Urinary bladder (tissue), 4 donors: ENCODE measurements around the gene CCDC141. TPM values are rescaled to one million over a fixed set of nuclear protein-coding genes. Genes with fewer than 3 reads are reported as not detected.

Experiments
- DNase-seq: peaks from one replicate; pipeline ENCODE4 v3.0.0-alpha.2; 2015; ENCODE audit errors: extremely low spot score
- H3K27ac ChIP-seq: one replicate; pipeline ENCODE4 v1.5.1; 2013; ENCODE audit warnings: low read depth, mild to moderate bottlenecking, moderate library complexity
- H3K36me3 ChIP-seq: one replicate; pipeline ENCODE4 v1.6.1; 2013; ENCODE audit warnings: mild to moderate bottlenecking, moderate library complexity; ENCODE audit not compliant: insufficient read depth
- H3K4me1 ChIP-seq: one replicate; pipeline ENCODE4 v1.6.1; 2013; ENCODE audit warnings: mild to moderate bottlenecking, moderate library complexity; ENCODE audit not compliant: insufficient read depth
- H3K4me3 ChIP-seq: one replicate; pipeline ENCODE4 v1.5.1; 2013; ENCODE audit warnings: low read depth, low read length
- WGBS: extraction: QIAGEN DNeasy Blood & Tissue Kit; methylation state at CpG from one replicate; pipeline ENCODE4 v1.1.7; 2013; 5-methylcytosine and 5-hydroxymethylcytosine counted together
- polyA plus RNA-seq: library from polyadenylated mRNA; stranded (reverse); fragments of 200-250 nt; gene quantifications from one replicate; pipeline ENCODE4 v1.2.3, GENCODE V29; 2013
- total RNA-seq: library from RNA; depleted of rRNA; stranded (reverse); fragments of >200 nt; gene quantifications from one replicate; pipeline ENCODE4 v1.2.3, GENCODE V29; 2014
- donor health status: healthy with polysubstance abuse.
- donor health status: healthy.

Gene CCDC141
- total and polyA plus RNA-seq, 2 donors, result 0.20 to 18.0 TPM

GRCh38 chr2:178934571-178934970 is 115.4 kb downstream of the CCDC141 start:
- Histone ChIP-seq H3K36me3 (no peaks in the 10 kb centered on the region), H3K27ac (no peak overlapping the region), H3K4me1 (no peaks in the 10 kb centered on the region), H3K4me3 (no peak overlapping the region)
- DNase-seq, result no peak

- Histone ChIP-seq H3K4me1 (no peaks in the 10 kb centered on the region), H3K36me3 (no peaks in the 10 kb centered on the region), H3K4me3 (no peak overlapping the region), H3K27ac (no peak overlapping the region)
- 80% methylated on average over 3 of the region's 3 CpGs for WGBS
- DNase-seq, result no peak
These were observed 116.4 kb downstream of the CCDC141 start for GRCh38 chr2:178933493-178933892.

- Histone ChIP-seq H3K27ac (no peak overlapping the region), H3K36me3 (no peaks in the 10 kb centered on the region), H3K4me1 (no peaks in the 10 kb centered on the region), H3K4me3 (no peak overlapping the region)
- no peak for DNase-seq
- 77% methylated on average over 4 of the region's 4 CpGs for WGBS
These were observed 121.9 kb downstream of the CCDC141 start for GRCh38 chr2:178928077-178928476.

- Histone ChIP-seq H3K4me3 (no peak overlapping the region), H3K36me3 (no peaks in the 10 kb centered on the region), H3K4me1 (no peaks in the 10 kb centered on the region), H3K27ac (no peak overlapping the region)
- WGBS, result 71% methylated on average over 7 of the region's 7 CpGs
- no peak for DNase-seq
These were observed 122.8 kb downstream of the CCDC141 start for GRCh38 chr2:178927173-178927572.

GRCh38 chr2:178924817-178925216 is 125.1 kb downstream of the CCDC141 start:
- Histone ChIP-seq H3K36me3 (no peaks in the 10 kb centered on the region), H3K4me3 (no peak overlapping the region), H3K4me1 (no peaks in the 10 kb centered on the region), H3K27ac (no peak overlapping the region)
- DNase-seq, result no peak
- 76% methylated on average over 1 of the region's 1 CpG for WGBS

- Histone ChIP-seq H3K36me3 (no peaks in the 10 kb centered on the region), H3K4me3 (no peak overlapping the region), H3K4me1 (no peaks in the 10 kb centered on the region), H3K27ac (no peak overlapping the region)
- DNase-seq, result no peak
- 81% methylated on average over 8 of the region's 8 CpGs for WGBS
These were observed 126.4 kb downstream of the CCDC141 start for GRCh38 chr2:178923546-178923945.

GRCh38 chr2:178920916-178921513 is 128.9 kb downstream of the CCDC141 start:
- Histone ChIP-seq H3K4me3 (no peak overlapping the region), H3K27ac (no peak overlapping the region), H3K4me1 (no peaks in the 10 kb centered on the region), H3K36me3 (no peaks in the 10 kb centered on the region)
- WGBS, result 86% methylated on average over 3 of the region's 3 CpGs
- no peak for DNase-seq

- DNase-seq, result no peak
- no peak overlapping the region for H3K4me3 ChIP-seq
- H3K4me1 ChIP-seq, result no peaks in the 10 kb centered on the region
- H3K27ac ChIP-seq, result no peak overlapping the region
- no peaks in the 10 kb centered on the region for H3K36me3 ChIP-seq
- 91% methylated on average over 4 of the region's 4 CpGs for WGBS
These were observed 132.4 kb downstream of the CCDC141 start for GRCh38 chr2:178917555-178917954.

- no peak for DNase-seq
- no peaks in the 10 kb centered on the region for H3K36me3 ChIP-seq
- H3K27ac ChIP-seq, result no peak overlapping the region
- H3K4me1 ChIP-seq, result no peaks in the 10 kb centered on the region
- no peak overlapping the region for H3K4me3 ChIP-seq
- WGBS, result 70% methylated on average over 2 of the region's 2 CpGs
These were observed 134.3 kb downstream of the CCDC141 start for GRCh38 chr2:178915423-178916173.

- WGBS, result 29% methylated on average over 4 of the region's 4 CpGs
These were observed 135.6 kb downstream of the CCDC141 start for GRCh38 chr2:178914259-178914849.

GRCh38 chr2:178913049-178913441 is 136.9 kb downstream of the CCDC141 start:
- no peaks in the 10 kb centered on the region for H3K4me1 ChIP-seq
- no peak overlapping the region for H3K4me3 ChIP-seq
- WGBS, result 95% methylated on average over 1 of the region's 1 CpG
- no peaks in the 10 kb centered on the region for H3K36me3 ChIP-seq
- DNase-seq, result no peak
- no peak overlapping the region for H3K27ac ChIP-seq

More at GRCh38 chr2:178914259-178914849, 135.6 kb downstream of the CCDC141 start:
- peak; percentile 56 for DNase-seq
- no peak overlapping the region for H3K27ac ChIP-seq
- no peak overlapping the region for H3K4me3 ChIP-seq
- H3K4me1 ChIP-seq, result no peaks in the 10 kb centered on the region
- H3K36me3 ChIP-seq, result no peaks in the 10 kb centered on the region

GRCh38 chr2:178912416-178913048 is 137.4 kb downstream of the CCDC141 start:
- Histone ChIP-seq H3K27ac (no peak overlapping the region), H3K36me3 (no peaks in the 10 kb centered on the region), H3K4me3 (no peak overlapping the region), H3K4me1 (no peaks in the 10 kb centered on the region)
- WGBS, result 96% methylated on average over 2 of the region's 2 CpGs
- no peak for DNase-seq

GRCh38 chr2:178911039-178911438 is 138.9 kb downstream of the CCDC141 start:
- no peak overlapping the region for H3K27ac ChIP-seq
- no peaks in the 10 kb centered on the region for H3K4me1 ChIP-seq
- 82% methylated on average over 2 of the region's 2 CpGs for WGBS
- no peak for DNase-seq
- H3K4me3 ChIP-seq, result no peak overlapping the region
- no peaks in the 10 kb centered on the region for H3K36me3 ChIP-seq

GRCh38 chr2:178910005-178910404 is 139.9 kb downstream of the CCDC141 start:
- WGBS, result 81% methylated on average over 5 of the region's 5 CpGs
- no peak for DNase-seq
- no peak overlapping the region for H3K27ac ChIP-seq

More at GRCh38 chr2:178910005-178910404, 139.9 kb downstream of the CCDC141 start:
- no peak overlapping the region for H3K4me3 ChIP-seq
- no peaks in the 10 kb centered on the region for H3K36me3 ChIP-seq
- H3K4me1 ChIP-seq, result no peaks in the 10 kb centered on the region
